Epithelial cell of esophagus (primary cell): ENCODE measurements around the gene ARRB1.

Experiments
- DNase-seq: peaks from one replicate; pipeline ENCODE4 v3.0.0; 2010; ENCODE audit warnings: low read depth
- H3K4me3 ChIP-seq: 2 replicates; pipeline ENCODE4 v1.5.1; 2011; ENCODE audit warnings: mild to moderate bottlenecking, low read length, control low read depth
- TF ChIP-seq, protein P1 (sequence below): IDR thresholded peaks from 2 replicates; pipeline ENCODE4 v1.5.1; 2011; ENCODE audit warnings: low read depth, mild to moderate bottlenecking, low read length, control low read depth, inconsistent platforms; ENCODE audit not compliant: insufficient read depth; ENCODE audit errors: missing control alignments

ARRB1 gene

DNA sequence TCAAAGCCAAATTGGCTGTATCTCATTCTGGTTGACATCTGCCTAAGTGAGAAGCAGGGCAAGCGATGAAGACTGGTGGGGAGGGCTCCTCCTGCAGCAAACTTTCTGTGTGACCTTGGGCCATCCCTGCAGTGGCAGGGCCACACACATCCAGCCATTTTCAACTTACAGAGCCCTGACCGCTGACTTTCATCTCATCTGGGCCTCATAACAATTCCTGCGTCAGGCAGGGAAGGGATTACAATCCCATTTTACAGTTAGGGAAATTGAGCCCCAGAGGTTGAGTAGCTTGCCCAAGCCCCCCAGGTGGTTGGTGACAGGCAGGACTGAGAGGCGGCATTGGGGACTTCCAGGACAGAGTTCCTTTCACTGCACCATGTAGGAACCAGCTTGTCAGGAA is 89.0 kb downstream of the ARRB1 start:
- TF ChIP-seq, protein P1, sequence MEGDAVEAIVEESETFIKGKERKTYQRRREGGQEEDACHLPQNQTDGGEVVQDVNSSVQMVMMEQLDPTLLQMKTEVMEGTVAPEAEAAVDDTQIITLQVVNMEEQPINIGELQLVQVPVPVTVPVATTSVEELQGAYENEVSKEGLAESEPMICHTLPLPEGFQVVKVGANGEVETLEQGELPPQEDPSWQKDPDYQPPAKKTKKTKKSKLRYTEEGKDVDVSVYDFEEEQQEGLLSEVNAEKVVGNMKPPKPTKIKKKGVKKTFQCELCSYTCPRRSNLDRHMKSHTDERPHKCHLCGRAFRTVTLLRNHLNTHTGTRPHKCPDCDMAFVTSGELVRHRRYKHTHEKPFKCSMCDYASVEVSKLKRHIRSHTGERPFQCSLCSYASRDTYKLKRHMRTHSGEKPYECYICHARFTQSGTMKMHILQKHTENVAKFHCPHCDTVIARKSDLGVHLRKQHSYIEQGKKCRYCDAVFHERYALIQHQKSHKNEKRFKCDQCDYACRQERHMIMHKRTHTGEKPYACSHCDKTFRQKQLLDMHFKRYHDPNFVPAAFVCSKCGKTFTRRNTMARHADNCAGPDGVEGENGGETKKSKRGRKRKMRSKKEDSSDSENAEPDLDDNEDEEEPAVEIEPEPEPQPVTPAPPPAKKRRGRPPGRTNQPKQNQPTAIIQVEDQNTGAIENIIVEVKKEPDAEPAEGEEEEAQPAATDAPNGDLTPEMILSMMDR, result no peak
- DNase-seq, result no peak
- no peak overlapping the region for H3K4me3 ChIP-seq

DNA sequence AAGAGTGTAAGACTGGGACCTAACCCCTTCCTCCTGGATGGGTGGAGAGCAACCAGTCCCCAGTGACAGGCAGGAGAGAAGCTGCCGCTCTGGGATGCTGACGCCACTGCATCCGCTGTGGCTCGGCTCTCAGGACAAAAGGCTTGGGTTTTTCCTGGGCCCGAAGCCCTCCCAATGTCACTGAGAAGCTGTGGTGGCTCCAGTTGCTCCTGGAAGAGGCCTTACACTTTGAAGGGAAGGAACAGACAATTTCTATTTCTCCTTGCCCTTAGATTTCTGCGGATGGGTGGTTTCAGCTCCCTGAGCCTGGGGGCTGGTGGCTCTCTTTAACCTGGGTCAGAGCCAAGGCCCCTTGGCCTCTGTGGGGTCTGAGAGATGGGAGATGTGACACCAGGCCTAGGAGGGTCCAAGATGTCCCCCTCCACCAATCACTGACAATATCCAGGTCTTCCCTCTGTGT is 89.5 kb downstream of the ARRB1 start:
- no peak overlapping the region for H3K4me3 ChIP-seq
- DNase-seq, result no peak
- TF ChIP-seq, protein P1, result no peak

DNA sequence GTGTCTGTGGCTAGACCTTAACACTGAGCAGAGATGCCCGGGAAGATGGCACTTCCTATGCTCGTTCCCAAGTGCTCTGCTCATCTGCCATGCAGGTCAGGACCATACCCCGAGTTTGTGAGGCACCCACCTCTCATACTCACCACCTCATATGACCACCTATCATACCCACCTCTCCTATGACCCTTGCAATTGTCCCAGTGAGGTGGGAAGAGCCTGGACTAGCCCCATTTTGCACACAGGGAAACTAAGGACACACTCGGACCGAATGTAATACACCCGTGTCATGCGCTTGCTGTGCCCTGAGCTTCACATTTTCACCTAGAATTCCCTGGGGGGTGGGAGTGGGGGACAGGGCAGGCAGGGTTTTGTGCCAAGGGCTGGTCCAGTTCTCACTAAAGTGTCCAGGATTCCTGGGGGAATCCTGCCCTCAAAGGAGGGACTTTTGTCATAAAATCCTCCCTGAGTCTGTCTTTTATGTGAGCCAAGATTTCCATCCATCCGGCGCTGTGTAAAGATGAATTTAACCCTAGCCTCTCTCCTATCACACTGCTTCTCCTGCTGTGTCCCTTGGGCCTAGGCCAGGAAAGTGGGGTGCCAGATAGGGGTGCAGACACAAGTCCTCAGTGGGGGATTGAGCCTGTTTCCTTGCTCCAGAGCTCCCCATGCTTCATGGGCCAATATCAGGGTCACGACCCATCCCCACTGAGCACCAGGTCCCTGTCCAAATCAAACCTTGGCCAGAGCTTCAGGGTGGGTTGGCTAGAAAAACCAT is 90.9 kb downstream of the ARRB1 start:
- TF ChIP-seq, protein P1, result no peak
- no peak for DNase-seq
- no peak overlapping the region for H3K4me3 ChIP-seq

DNA sequence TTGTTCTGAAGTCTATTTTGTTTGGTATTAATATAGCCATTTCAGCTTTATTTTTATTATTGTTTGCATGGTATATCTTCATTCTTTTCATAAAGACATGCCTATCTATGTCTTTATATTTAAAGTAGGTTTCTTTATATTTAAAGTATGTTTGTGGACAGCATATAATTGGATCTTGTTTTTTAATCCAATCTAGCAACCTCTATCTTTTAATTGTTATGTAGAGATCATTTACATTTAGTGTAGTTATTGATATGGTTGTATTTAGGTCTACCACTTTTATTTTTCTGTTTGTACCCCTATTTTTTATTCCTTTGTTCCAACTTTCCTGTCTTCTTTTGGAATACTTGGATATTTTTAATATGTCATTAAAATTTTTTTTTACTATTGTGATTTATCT is 97.1 kb downstream of the ARRB1 start:
- TF ChIP-seq, protein P1, result no peak
- H3K4me3 ChIP-seq, result no peak overlapping the region
- DNase-seq, result no peak

DNA sequence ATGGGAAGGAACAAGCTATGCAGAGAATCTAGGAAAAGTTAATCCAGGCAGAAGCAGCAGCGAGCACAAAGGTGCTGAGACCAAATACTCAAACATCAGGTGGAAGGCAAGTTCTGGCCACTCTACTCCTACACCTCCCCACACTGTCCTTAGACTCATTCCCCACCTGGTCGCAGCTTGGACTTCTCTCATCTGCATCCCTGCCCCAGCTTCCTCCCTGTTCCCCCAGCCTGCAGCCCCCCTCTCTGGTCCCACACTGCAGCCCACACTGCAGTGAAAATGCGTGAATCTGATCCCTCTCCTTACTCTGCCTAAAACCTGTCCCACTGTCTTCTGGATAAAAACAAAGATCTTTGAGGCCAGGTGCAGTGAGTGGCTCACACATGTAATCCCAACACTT is 101.8 kb downstream of the ARRB1 start:
- no peak for DNase-seq
- H3K4me3 ChIP-seq, result no peak overlapping the region

DNA sequence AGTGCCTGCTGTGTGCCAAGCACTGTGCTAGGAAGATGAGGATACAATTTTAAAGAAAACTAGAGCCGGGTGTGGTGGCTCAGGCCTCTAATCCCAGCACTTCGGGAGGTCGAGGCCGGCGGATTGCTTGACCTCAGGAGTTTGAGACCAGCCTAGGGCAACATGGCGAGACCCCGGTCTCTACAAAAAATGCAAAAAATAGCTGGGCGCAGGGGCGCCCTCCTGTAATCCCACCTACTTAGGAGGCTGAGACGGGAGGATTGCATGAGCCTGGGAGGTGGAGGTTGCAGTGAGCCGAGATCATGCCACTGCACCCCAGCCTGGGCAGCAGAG is 102.6 kb downstream of the ARRB1 start:
- TF ChIP-seq, protein P1, result no peak
- no peak for DNase-seq
- no peak overlapping the region for H3K4me3 ChIP-seq

More for the DNA sequence above, 101.8 kb downstream of the ARRB1 start:
- TF ChIP-seq, protein P1, result no peak
